Measurements from ENCODE around the gene HOXD13.

HOXD13 gene

GRCh38 chr2:176096243-176096985 lies 3.9 kb downstream of the HOXD13 start (continued):
- TF ChIP-seq PRDM10 (tag by site-specific recombination; IDR thresholded peaks at IDR 0.05), result peak; percentile 98; the same call in 1 of the 2 replicates
- 0 out of 2 replicates have a peak, but pooled peaks have one; percentile 13 for TF ChIP-seq SP7 (tag by site-specific recombination; IDR thresholded peaks at IDR 0.05)
- TF ChIP-seq ZBTB21 (tag by site-specific recombination; IDR thresholded peaks at IDR 0.05), result no peak
- TF ChIP-seq GLIS2 (tag by site-specific recombination; IDR thresholded peaks at IDR 0.05), result no peak
- peak; percentile 89 for TF ChIP-seq PRDM6 (tag by site-specific recombination; IDR thresholded peaks at IDR 0.05)
- TF ChIP-seq KLF8 (tag by site-specific recombination; IDR thresholded peaks at IDR 0.05), result no peak
- TF ChIP-seq ZNF548 (tag by site-specific recombination; IDR thresholded peaks at IDR 0.05), result no peak
- TF ChIP-seq ZNF707 (tag by site-specific recombination; IDR thresholded peaks at IDR 0.05), result no peak
- TF ChIP-seq ZNF701 (tag by site-specific recombination; IDR thresholded peaks at IDR 0.05), result no peak
- TF ChIP-seq ZNF133 (tag by site-specific recombination; IDR thresholded peaks at IDR 0.05), result no peak
- peak; percentile 97 for TF ChIP-seq ZNF18 (tag by site-specific recombination; IDR thresholded peaks at IDR 0.05)
- TF ChIP-seq MZF1 (tag by site-specific recombination; IDR thresholded peaks at IDR 0.05; ENCODE audit: borderline replicate concordance), result peak; percentile 20; the same call in 1 of the 2 replicates
- TF ChIP-seq ZNF26 (tag by site-specific recombination; IDR thresholded peaks at IDR 0.05), result no peak
- TF ChIP-seq ZNF324 (tag by site-specific recombination; IDR thresholded peaks at IDR 0.05), result no peak
- TF ChIP-seq GLIS1 (tag by site-specific recombination; IDR thresholded peaks at IDR 0.05), result peak; percentile 48
- peak; percentile 54 for TF ChIP-seq ZBTB17 (tag by site-specific recombination; IDR thresholded peaks at IDR 0.05)
- no peak for TF ChIP-seq ZNF302 (tag by site-specific recombination; IDR thresholded peaks at IDR 0.05; ENCODE audit: low read depth)
- no peak for TF ChIP-seq ZNF274 (IDR thresholded peaks at IDR 0.05; ENCODE audit: low read length)
- no peak for TF ChIP-seq ZNF274 (tag by site-specific recombination; IDR thresholded peaks at IDR 0.05; ENCODE audit: borderline replicate concordance)
- TF ChIP-seq REST (tag by site-specific recombination; IDR thresholded peaks at IDR 0.05), result peak; percentile 74
- no peak for TF ChIP-seq BCL11A (tag by site-specific recombination; IDR thresholded peaks at IDR 0.05; ENCODE audit: low read depth)
- TF ChIP-seq ZNF416 (tag by site-specific recombination; IDR thresholded peaks at IDR 0.05), result no peak
- TF ChIP-seq ZNF354C (tag by site-specific recombination; IDR thresholded peaks at IDR 0.05; ENCODE audit: borderline replicate concordance, low read depth), result no peak
- no peak for TF ChIP-seq EGR2 (tag by site-specific recombination; IDR thresholded peaks at IDR 0.05; ENCODE audit: low read depth)
- no peak for TF ChIP-seq ZNF629 (tag by site-specific recombination; IDR thresholded peaks at IDR 0.05)
- no peak for TF ChIP-seq ZNF366 (tag by site-specific recombination; conservative IDR thresholded peaks at IDR 0.05)
